Measurements from ENCODE around the gene DMRTB1. TPM values are rescaled to one million over a fixed set of nuclear protein-coding genes. Genes with fewer than 3 reads are reported as not detected.

DMRTB1 gene
- total RNA-seq, 1 experiment from 2014 or later: not detected

- DNase-seq (ENCODE audit: low read depth): no peak
Observed at GRCh38 chr1:53435151-53435550, 24.0 kb upstream of the DMRTB1 start.

GRCh38 chr1:53438427-53439336 lies 20.5 kb upstream of the DMRTB1 start:
- DNase-seq (ENCODE audit: low read depth): no peak

DNA sequence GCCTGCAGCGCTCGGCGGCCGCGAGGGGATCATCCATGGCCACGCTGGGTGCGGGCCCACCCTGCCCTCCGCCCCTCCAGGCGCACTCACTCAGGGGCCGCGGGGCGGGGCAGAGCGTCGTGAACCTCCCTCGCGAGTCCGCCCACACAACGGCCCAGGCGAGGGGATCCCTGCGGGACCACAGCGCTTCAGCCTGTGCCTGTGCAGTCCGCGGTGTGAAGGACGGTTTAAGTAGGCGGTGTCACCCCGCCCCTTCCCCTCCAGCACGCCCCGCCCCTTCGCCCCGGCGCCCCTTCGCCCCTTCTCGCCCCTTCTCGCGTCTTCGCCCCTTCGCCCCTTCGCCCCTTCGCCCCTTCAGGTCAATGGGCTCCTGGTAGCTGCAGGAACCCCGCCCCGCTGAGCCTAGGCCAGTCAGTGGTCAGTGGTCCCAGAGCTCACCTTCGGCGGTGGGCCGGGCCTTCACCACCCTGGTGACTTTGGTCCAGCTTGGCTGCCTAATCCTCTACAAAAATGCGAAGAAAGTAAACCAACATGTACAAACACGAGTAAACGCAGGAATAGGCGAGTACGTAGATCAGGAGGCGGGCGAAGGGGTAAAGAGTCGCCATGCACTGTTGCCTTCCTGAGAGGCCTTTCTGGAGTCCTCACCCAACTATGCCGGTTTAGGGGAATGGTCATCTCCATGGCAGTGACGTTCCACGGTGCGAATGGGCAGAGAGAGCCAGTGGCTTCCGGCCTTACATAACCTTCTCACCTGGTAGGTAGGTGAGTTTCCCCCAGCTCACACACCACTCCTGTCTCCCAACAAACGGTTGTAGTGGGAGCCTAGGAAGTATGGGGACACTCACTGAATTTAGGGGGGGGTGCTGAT lies 19.6 kb upstream of the DMRTB1 start:
- no peak for DNase-seq (ENCODE audit: low read depth)

GRCh38 chr1:53440633-53441032 lies 18.6 kb upstream of the DMRTB1 start:
- DNase-seq (ENCODE audit: low read depth): no peak

- peak; percentile 55 for DNase-seq (ENCODE audit: low read depth)
Observed at GRCh38 chr1:53442299-53442698, 16.9 kb upstream of the DMRTB1 start.

DNA sequence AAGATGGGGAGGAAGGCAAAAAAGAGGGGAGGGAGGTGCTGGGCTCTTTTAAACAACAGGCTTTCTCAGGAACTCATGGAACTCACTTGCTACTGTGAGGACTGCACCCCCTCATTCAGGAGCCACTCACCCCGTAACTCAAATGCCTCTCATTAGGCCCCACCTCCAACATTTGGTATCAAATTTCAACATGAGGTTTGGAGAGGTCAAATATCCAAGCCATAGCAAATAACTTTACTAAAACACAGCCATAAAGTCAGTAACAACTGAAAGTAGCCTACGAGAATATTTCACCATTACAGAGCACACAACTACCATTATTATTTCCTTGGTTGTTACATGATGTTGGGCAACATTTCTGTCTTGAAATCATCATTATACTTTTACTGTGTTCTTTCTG lies 13.1 kb upstream of the DMRTB1 start:
- peak; percentile 24 for DNase-seq (ENCODE audit: low read depth)

DNA sequence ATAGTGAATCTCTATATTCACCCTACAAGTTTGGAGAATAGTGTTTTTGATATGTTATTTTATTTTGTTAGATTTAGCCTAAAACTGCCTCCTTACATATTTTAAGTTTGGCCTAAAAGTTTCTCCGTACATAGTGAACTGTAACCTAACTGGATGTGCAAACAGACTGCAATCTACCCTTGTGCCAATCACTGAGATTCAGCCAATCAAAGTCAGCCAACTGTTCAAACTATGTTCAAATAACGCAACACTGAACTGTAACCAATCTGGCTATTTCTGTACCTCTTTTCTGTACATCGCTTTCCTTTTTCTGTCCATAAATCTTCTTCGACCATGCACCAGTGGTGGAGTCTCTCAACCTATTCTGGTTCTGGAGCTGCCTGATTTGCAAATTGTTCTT lies 11.8 kb upstream of the DMRTB1 start:
- no peak for DNase-seq (ENCODE audit: low read depth)

GRCh38 chr1:53448241-53448841 lies 10.9 kb upstream of the DMRTB1 start:
- peak; percentile 55 for DNase-seq (ENCODE audit: low read depth)

GRCh38 chr1:53449021-53449420 lies 10.2 kb upstream of the DMRTB1 start:
- peak; percentile 90 for DNase-seq (ENCODE audit: low read depth)

DNA sequence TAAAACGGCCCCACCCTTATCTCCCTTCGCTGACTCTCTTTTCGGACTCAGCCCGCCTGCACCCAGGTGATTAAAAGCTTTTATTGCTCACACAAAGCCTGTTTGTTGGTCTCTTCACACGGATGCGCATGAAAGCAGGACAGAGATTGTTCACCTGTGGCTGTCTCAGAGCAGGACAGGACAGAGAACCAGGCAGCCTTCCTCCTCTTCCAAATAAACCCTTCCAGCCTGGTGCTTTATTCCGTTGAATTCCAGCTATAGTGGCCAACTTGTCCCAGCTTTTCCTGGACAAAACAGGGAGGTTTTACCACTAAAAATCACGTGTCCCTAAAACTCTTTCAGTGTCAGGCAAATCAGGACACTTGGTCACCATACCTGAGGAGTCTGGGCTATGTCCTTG lies 9.5 kb upstream of the DMRTB1 start:
- peak; percentile 37 for DNase-seq (ENCODE audit: low read depth)

GRCh38 chr1:53450225-53450624 lies 9.0 kb upstream of the DMRTB1 start:
- DNase-seq (ENCODE audit: low read depth): peak; percentile 23

DNA sequence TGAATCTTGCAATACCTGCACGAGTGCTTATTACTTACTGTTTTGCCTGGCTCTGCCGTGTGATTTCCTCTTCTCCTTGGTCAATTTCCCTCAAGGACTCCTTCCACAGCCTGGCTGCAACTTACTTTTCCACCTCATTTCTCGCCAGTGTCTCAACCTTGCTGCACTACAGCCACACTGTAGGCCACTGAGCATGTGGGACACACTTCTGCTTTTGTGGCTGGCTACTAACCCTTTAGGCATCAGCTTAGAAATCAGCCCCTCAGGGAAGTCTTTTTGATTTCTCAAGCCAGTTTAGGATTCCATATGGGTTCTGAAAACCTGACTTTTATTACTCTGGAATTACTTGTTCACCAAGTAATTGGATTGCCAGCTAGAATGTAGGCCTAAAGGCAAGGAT lies 5.2 kb upstream of the DMRTB1 start:
- DNase-seq (ENCODE audit: low read depth): no peak

DNA sequence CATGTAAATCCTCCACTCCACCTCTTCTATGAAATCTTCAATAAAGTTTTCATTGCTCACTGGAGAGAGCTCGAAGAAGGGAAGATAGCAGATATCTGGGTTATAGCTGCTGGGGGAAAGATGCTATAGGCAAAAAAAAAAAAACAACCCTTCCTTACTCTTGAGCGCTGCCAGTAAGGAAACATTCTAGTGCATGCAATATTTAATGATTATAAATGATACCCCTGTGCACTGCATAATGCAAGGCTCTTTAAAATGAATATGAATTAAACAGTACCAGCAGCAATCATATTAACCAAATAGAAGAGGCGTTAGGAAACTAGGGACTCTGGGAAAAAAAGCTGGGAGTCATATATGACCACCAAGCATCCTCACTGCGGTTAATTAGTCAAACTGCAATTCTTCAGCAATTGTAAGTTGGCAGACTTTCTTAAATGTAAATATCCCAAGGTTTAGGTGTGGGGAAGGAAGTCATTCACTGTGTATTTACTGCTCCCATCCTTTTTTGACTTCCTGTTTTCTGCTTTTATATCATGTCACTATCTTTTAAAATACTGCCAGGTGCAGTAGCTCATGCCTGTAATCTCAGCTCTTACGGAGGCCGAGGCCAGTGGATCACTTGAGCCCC lies 3.7 kb upstream of the DMRTB1 start:
- DNase-seq (ENCODE audit: low read depth): peak; percentile 10

DNA sequence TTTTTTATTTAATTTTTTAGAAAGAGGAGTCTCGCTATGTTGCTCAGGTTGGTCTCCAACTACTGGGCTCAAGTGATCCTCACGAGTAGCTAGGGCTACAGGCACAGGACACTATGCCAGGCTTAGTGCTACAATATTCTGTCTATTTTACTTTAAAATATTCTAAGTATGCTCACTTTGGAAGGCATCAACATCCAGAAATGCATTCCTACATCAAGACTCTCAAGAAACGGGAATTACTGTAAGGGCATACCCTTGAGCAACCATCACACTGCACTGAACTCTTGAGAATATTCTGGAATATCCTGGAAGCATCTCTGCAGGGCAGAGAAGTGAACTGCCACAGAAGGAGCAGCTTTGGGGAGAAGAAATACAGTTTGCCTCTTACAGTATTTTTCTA lies 565 bp upstream of the DMRTB1 start:
- no peak for DNase-seq (ENCODE audit: low read depth)

DNA sequence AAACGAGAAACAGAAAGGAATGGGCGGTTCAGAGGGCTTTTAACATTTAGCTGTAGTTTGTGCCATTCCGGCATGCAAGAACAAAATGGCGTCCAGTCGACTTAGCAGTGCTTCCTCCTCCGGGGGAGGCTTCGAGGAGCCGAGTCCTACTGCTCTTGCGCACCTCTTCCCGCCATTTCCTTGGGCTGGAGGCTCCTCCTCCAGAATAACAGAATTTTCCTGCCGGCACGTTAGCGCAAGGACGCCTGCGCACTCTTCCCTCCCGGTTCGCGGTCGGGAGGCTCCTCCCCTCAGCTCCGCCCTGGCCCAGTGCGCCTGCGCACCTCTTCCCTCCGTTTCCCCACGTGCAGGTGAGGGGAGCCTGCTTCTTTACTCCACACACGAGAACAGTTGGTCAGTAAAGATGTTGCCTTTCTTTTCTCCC lies 1.0 kb downstream of the DMRTB1 start:
- no peak for DNase-seq (ENCODE audit: low read depth)

- DNase-seq (ENCODE audit: low read depth): no peak
Observed at GRCh38 chr1:53460666-53461322, 1.6 kb downstream of the DMRTB1 start.

DNA sequence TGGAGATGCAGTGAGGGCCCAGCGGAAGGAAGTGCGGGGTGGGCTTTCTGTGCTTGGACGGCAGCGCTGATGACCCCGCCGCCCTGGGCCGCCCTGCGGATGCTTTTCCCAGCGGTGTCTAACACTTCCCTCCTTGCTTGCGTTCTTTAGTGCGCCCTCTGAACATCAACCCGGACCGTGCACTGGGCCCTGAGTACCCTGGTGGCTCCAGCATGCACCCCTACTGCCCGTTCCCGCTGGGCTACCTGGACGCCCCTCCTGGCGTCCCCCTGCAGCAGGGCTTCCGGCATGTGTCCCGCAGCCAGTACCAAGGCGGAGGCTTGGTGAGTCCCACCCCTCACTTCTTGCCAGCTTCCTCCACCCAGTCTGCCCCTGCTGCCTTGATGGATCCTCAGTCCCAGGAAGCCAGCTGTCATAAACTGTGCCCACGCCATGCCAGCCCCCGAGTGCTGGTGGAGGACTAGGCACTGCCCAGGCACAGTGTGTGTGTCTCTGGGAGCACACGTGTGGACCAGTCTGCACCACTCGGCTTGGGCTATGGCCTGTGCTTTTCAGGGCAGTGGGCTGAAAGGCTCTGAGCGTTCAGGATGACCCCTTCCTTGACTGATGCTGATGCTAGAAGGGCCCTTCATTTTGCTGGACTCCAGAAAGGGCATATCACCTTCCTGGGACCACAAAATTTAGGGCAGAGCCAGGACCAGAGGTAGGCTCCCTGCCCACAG lies 2.3 kb downstream of the DMRTB1 start:
- no peak for DNase-seq (ENCODE audit: low read depth)

- DNase-seq (ENCODE audit: low read depth): no peak
Observed at GRCh38 chr1:53462193-53462592, 3.0 kb downstream of the DMRTB1 start.

GRCh38 chr1:53462769-53463501 lies 3.7 kb downstream of the DMRTB1 start:
- no peak for DNase-seq (ENCODE audit: low read depth)

Measured in M059J (cell line).